Endothelial cell of umbilical vein (primary cell): Measurements from ENCODE around the gene RASAL1. TPM values are rescaled to one million over a fixed set of nuclear protein-coding genes. Genes with fewer than 3 reads are reported as not detected.

ENCODE experiments used
- BruUV-seq: library from RNA; stranded (reverse); fragments of 400-500 nt; replicated peaks from 2 replicates; lab custom pipeline; 2021; lab: Mats Ljungman, UMichigan
- CTCF ChIA-PET: fragments of 300-600, 350-600 bp; sonication (Branson Sonifier 250); formaldehyde crosslinking; loops from one replicate; lab custom pipeline; 2021; ENCODE audit warnings: antibody characterized with exemption, inconsistent platforms; lab: Charles Lee
- POLR2A ChIA-PET: fragments of 300-600, 350-600 bp; sonication (Branson Sonifier 250); formaldehyde crosslinking; loops from one replicate; lab custom pipeline; 2021; ENCODE audit warnings: antibody characterized with exemption, inconsistent platforms; lab: Charles Lee
- DNase-seq: peaks from one replicate; pipeline ENCODE4 v3.0.0-alpha.2; 2011; ENCODE audit warnings: low read depth, low spot score
- FAIRE-seq: peaks from 2 replicates; lab custom pipeline; 2011; peaks lifted over from hg19 to GRCh38; lab: Jason Lieb, UNC
- H2AFZ ChIP-seq: 2 replicates; pipeline ENCODE4 v1.6.0; 2012; ENCODE audit warnings: low read depth, low read length, control low read depth, inconsistent platforms
- H3K27ac ChIP-seq: 2 replicates; pipeline ENCODE4 v1.5.1; 2011; ENCODE audit warnings: low read depth, mild to moderate bottlenecking, control low read depth, low read length, moderate library complexity; ENCODE audit not compliant: insufficient read depth
- H3K27me3 ChIP-seq, 2 experiments: 2 replicates each; pipeline versions ENCODE4 v1.6.0 to v1.6.1; 2011; ENCODE audit warnings: low read length in 2 of 2, mixed read lengths in 1 of 2; ENCODE audit not compliant: control insufficient read depth in 2 of 2, insufficient read depth in 2 of 2
- H3K36me3 ChIP-seq, 2 experiments: 2 replicates in 1 of 2; 3 replicates in 1 of 2; pipeline ENCODE4 v1.5.1; 2011; ENCODE audit warnings: low read length in 2 of 2, mild to moderate bottlenecking in 1 of 2, moderate library complexity in 1 of 2; ENCODE audit not compliant: control insufficient read depth in 2 of 2, insufficient read depth in 2 of 2; ENCODE audit errors: extremely low read depth in 1 of 2
- H3K4me1 ChIP-seq: 3 replicates; pipeline ENCODE4 v1.5.1; 2011; ENCODE audit warnings: mild to moderate bottlenecking, low read length; ENCODE audit not compliant: control insufficient read depth, insufficient read depth; ENCODE audit errors: extremely low read depth
- H3K4me2 ChIP-seq: 2 replicates; pipeline ENCODE4 v1.6.1; 2011; ENCODE audit warnings: low read length, control low read depth, mixed read lengths; ENCODE audit not compliant: insufficient read depth
- H3K4me3 ChIP-seq, 3 experiments: fragments of 200-600 bp in 1 of 3; sonication (generic), shearing (Covaris generic) in 1 of 3; replicated peaks in 1 of 3; 2 replicates each; pipeline ENCODE4 v1.5.1; 2011 to 2016; ENCODE audit warnings: control low read depth in 3 of 3, low read length in 3 of 3, mild to moderate bottlenecking in 2 of 3, inconsistent platforms in 1 of 3, low read depth in 1 of 3, moderate library complexity in 1 of 3; ENCODE audit not compliant: insufficient read depth in 1 of 3
- H3K79me2 ChIP-seq: 2 replicates; pipeline ENCODE4 v1.6.0; 2012; ENCODE audit warnings: low read length, inconsistent platforms; ENCODE audit not compliant: control insufficient read depth, insufficient read depth
- H3K9ac ChIP-seq: replicated peaks from 2 replicates; pipeline ENCODE3; 2011; ENCODE audit warnings: low read length, control low read depth; ENCODE audit not compliant: insufficient read depth; ENCODE audit errors: extremely low read depth
- H3K9me1 ChIP-seq: replicated peaks from 3 replicates; pipeline ENCODE4 v1.6.0; 2011; ENCODE audit warnings: mild to moderate bottlenecking, low read length; ENCODE audit not compliant: control insufficient read depth, insufficient read depth; ENCODE audit errors: extremely low read depth
- H3K9me3 ChIP-seq: replicated peaks from 2 replicates; pipeline ENCODE4 v1.5.1; 2012; ENCODE audit warnings: low read length, inconsistent platforms; ENCODE audit not compliant: control insufficient read depth, insufficient read depth
- H4K20me1 ChIP-seq: replicated peaks from 2 replicates; pipeline ENCODE3; 2011; ENCODE audit warnings: mild to moderate bottlenecking, low read length; ENCODE audit not compliant: control insufficient read depth, insufficient read depth; ENCODE audit errors: extremely low read depth
- CTCF ChIP-seq, 2 donors: IDR thresholded peaks; 1 replicate in 1 of 2; 2 replicates in 1 of 2; pipeline ENCODE4 v1.5.1; 2011; ENCODE audit warnings: low read length in 2 of 2, mild to moderate bottlenecking in 2 of 2, moderate library complexity in 2 of 2, control low read depth in 1 of 2, inconsistent platforms in 1 of 2, low read depth in 1 of 2; ENCODE audit not compliant: insufficient read depth in 1 of 2; ENCODE audit errors: extremely low read depth in 1 of 2
- FOS ChIP-seq: IDR thresholded peaks from 2 replicates; pipeline ENCODE4 v1.6.1; 2011; ENCODE audit warnings: mild to moderate bottlenecking, low read length, moderate library complexity, borderline replicate concordance; ENCODE audit not compliant: insufficient read depth
- MYC ChIP-seq: IDR thresholded peaks from one replicate; pipeline ENCODE4 v1.6.1; 2011; ENCODE audit warnings: mild to moderate bottlenecking, low read depth, low read length
- POLR2A ChIP-seq: IDR thresholded peaks from 2 replicates; pipeline ENCODE4 v1.6.1; 2012; ENCODE audit warnings: low read depth, mild to moderate bottlenecking, control low read depth, low read length
- POLR2AphosphoS5 ChIP-seq: IDR thresholded peaks from 2 replicates; pipeline ENCODE4 v1.6.1; 2012; ENCODE audit warnings: low read depth, mild to moderate bottlenecking, control low read depth, low read length, moderate library complexity; ENCODE audit not compliant: insufficient read depth
- dilution Hi-C: fragments of 300-500 bp; cut with MboI; formaldehyde crosslinking; loops from one replicate; pipeline ENCODE4 v1.15.0; 2019; ENCODE audit warnings: low sequenced_read_pairs; ENCODE audit not compliant: extremely low pct_ligation_motif_present
- intact Hi-C: fragments of 100-400 bp; cut with micrococcal nuclease; formaldehyde crosslinking; loops from one replicate; pipeline ENCODE4 v1.10.0; 2022
- polyA plus RNA-seq, 4 experiments: library from polyadenylated mRNA; depleted of rRNA in 3 of 4; stranded (reverse) in 3 of 4; unstranded in 1 of 4; fragments of >200 nt; gene quantifications; 2 replicates each; pipeline versions ENCODE4 v1.2.1 to v1.2.3, GENCODE V29; 2011 to 2012; ENCODE audit warnings: missing spikeins in 1 of 4
- total RNA-seq: library from RNA; stranded (reverse); gene quantifications from 2 replicates; pipeline ENCODE4 v1.2.3, GENCODE V29; 2021

RASAL1 gene
- total and polyA plus RNA-seq, 2 donors (not counting 3 experiments of a cell fraction or from before 2014, with no cell fraction given), result not detected

- no peak overlapping the region for H3K4me2 ChIP-seq
- H3K9me1 ChIP-seq, result no peaks in the 10 kb centered on the region
- CTCF ChIA-PET, result interaction anchor here (1.0 to 6.4 kb wide), 19 partner anchors 9 to 250 kb away, joined by 3 to 83 read pairs (median 5); partner anchors contain the start of genes DDX54 and RITA1
- H3K36me3 ChIP-seq, result peaks cover 28 to 57% of the 10 kb centered on the region in 2 experiments
- H3K4me1 ChIP-seq, result no peaks in the 10 kb centered on the region
- no TSS peak for BruUV-seq
- H3K27me3 ChIP-seq, result no peaks in the 10 kb centered on the region
- H3K4me3 ChIP-seq, result no peak overlapping the region
- DNase-seq (peak; percentile 66), FAIRE-seq (peak; percentile 85)
- no peak overlapping the region for H3K27ac ChIP-seq
- H3K79me2 ChIP-seq, result no peaks in the 10 kb centered on the region
- TF ChIP-seq FOS, result no peak
- TF ChIP-seq POLR2AphosphoS5, result no peak
- TF ChIP-seq POLR2A, result no peak
- TF ChIP-seq MYC, result no peak
- peak; percentile 95 for TF ChIP-seq CTCF (IDR thresholded peaks at IDR 0.05; ENCODE audit: extremely low read depth in 1 of 2, insufficient read depth in 1 of 2, low read depth in 1 of 2, low read length in 2 of 2)
- H2AFZ ChIP-seq, result no peak overlapping the region
- no peak overlapping the region for H3K9ac ChIP-seq
- intact Hi-C loops (loop anchor here (1.0 kb wide), 2 partner anchors 126 to 182 kb away; no protein-coding TSS in a partner anchor), dilution Hi-C loops (no loop called here)
- no peaks in the 10 kb centered on the region for H3K9me3 ChIP-seq
- POLR2A ChIA-PET, result no interaction called here
- H4K20me1 ChIP-seq, result no peaks in the 10 kb centered on the region
Measured at GRCh38 chr12:113174461-113175384, 39.2 kb upstream of the RASAL1 start.
